Small intestine (tissue), 7 donors: ENCODE data around the gene MYOCD. TPM values are rescaled to one million over a fixed set of nuclear protein-coding genes. Genes with fewer than 3 reads are reported as not detected.

Source experiments
- DNase-seq, 2 donors: peaks; one replicate each; pipeline versions ENCODE4 v3.0.0 to v3.0.0-alpha.2; 2013
- FAIRE-seq: peaks from 2 replicates; lab custom pipeline; 2012; peaks lifted over from hg19 to GRCh38; lab: Jason Lieb, UNC
- H3K27ac ChIP-seq, 3 donors: one replicate each; pipeline ENCODE4 v1.5.1; 2013; ENCODE audit warnings: low read length in 2 of 3, mild to moderate bottlenecking in 2 of 3, control low read depth in 1 of 3, inconsistent platforms in 1 of 3, low read depth in 1 of 3, moderate library complexity in 1 of 3
- H3K27me3 ChIP-seq, 3 donors: one replicate each; pipeline ENCODE4 v1.6.1; 2013; ENCODE audit warnings: low read length in 3 of 3, inconsistent platforms in 1 of 3; ENCODE audit not compliant: control insufficient read depth in 3 of 3, insufficient read depth in 3 of 3
- H3K36me3 ChIP-seq, 3 donors: one replicate each; pipeline ENCODE4 v1.6.1; 2013; ENCODE audit warnings: low read length in 3 of 3, inconsistent platforms in 1 of 3, low read depth in 1 of 3, mild to moderate bottlenecking in 1 of 3, moderate library complexity in 1 of 3; ENCODE audit not compliant: control insufficient read depth in 3 of 3, insufficient read depth in 2 of 3
- H3K4me1 ChIP-seq, 3 donors: one replicate each; pipeline ENCODE4 v1.6.1; 2013; ENCODE audit warnings: low read length in 2 of 3, inconsistent platforms in 1 of 3, low read depth in 1 of 3, mild to moderate bottlenecking in 1 of 3, moderate library complexity in 1 of 3; ENCODE audit not compliant: control insufficient read depth in 3 of 3, insufficient read depth in 2 of 3
- H3K4me3 ChIP-seq, 3 donors: one replicate each; pipeline ENCODE4 v1.5.1; 2013; ENCODE audit warnings: low read length in 3 of 3, control low read depth in 1 of 3, inconsistent platforms in 1 of 3, low read depth in 1 of 3, mild to moderate bottlenecking in 1 of 3, moderate library complexity in 1 of 3
- H3K9me3 ChIP-seq, 2 donors: one replicate each; pipeline ENCODE4 v1.6.1; 2013; ENCODE audit warnings: low read depth in 1 of 2, low read length in 1 of 2; ENCODE audit not compliant: control insufficient read depth in 2 of 2, insufficient read depth in 1 of 2
- WGBS, 3 donors: extraction: QIAGEN DNeasy Blood & Tissue Kit; methylation state at CpG; one replicate each; pipeline ENCODE4 v1.1.7; 2013; 5-methylcytosine and 5-hydroxymethylcytosine counted together
- polyA plus RNA-seq, 4 donors: library from polyadenylated mRNA; stranded (reverse) in 3 of 4; unstranded in 1 of 4; fragments of 200-250 nt in 3 of 4; fragments of 120-200 nt in 1 of 4; gene quantifications; one replicate each; pipeline versions ENCODE4 v1.2.1 to v1.2.3, GENCODE V29; 2013
- donor health status: healthy with polysubstance abuse.
- donor health status: control.
- donor health status: control.
- donor health status: Bipolar disorder and iron deficiency.
- donor health status: healthy.

MYOCD gene
- polyA plus RNA-seq, 4 donors, result under 0.01 to 3.1 (median 2.1) TPM

GRCh38 chr17:12691173-12691572 is 25.5 kb downstream of the MYOCD start:
- no peak for DNase-seq
- no peaks in the 10 kb centered on the region for H3K36me3 ChIP-seq
- H3K4me1 ChIP-seq, result no peaks in the 10 kb centered on the region
- FAIRE-seq, result no peak
- no peaks in the 10 kb centered on the region for H3K27me3 ChIP-seq
- no peaks in the 10 kb centered on the region for H3K9me3 ChIP-seq
- no peak overlapping the region for H3K4me3 ChIP-seq
- 63 to 76% (median 74%) methylated on average over 6 of the region's 6 CpGs for WGBS, 3 donors
- H3K27ac ChIP-seq, result peak overlapping the region in 1 of 3 donors; percentile 78

DNA sequence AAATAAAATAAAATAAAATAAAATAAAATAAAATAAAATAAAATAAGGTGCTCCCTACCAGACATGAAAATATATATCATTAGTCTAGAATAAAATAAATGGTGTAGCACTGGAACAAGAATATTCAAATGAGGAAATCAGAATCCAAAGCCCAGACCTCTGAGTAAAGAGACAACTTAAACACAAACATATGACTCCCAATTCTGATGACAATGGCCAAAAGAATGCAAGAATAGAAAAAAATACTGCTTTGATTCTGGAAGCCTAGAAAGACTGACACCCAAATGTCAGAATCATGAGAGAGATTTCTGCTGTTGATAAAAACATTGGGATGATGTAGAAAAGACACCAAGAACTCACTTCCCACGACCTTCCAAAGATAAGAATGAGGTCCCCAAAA is 27.9 kb downstream of the MYOCD start:
- Histone ChIP-seq H3K27me3 (no peaks in the 10 kb centered on the region), H3K9me3 (no peaks in the 10 kb centered on the region), H3K27ac (no peak overlapping the region), H3K4me1 (no peaks in the 10 kb centered on the region), H3K36me3 (no peaks in the 10 kb centered on the region), H3K4me3 (no peak overlapping the region)
- FAIRE-seq (no peak), DNase-seq (no peak)
- WGBS, 3 donors, result 29 to 44% (median 40%) methylated on average over 1 of the region's 1 CpG

GRCh38 chr17:12706070-12706469 is 40.4 kb downstream of the MYOCD start:
- no peak overlapping the region for H3K4me3 ChIP-seq
- no peaks in the 10 kb centered on the region for H3K4me1 ChIP-seq
- H3K27ac ChIP-seq, result no peak overlapping the region
- no peaks in the 10 kb centered on the region for H3K27me3 ChIP-seq
- H3K36me3 ChIP-seq, result no peaks in the 10 kb centered on the region
- no peaks in the 10 kb centered on the region for H3K9me3 ChIP-seq
- DNase-seq (no peak), FAIRE-seq (no peak)
- WGBS, 3 donors, result 59 to 73% (median 70%) methylated on average over 4 of the region's 4 CpGs

DNA sequence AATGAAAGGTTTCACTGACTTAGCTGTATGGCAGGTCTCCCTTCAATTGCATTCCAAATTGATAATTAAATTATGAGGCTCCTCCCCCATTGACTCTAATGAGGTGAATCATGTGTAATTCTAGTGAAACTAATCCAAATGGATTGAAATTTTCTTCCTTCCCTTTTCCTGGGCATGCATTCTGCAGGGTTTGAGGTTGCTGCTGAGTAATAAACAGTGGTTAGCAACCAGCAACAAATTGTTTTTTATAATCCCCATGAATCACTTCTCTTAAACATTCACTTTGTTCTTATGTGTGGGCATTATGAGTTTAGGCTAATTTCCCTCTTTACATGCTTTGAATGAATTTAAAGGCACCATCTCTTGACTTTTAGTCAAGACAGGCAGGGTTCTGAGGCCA is 43.4 kb downstream of the MYOCD start:
- H3K9me3 ChIP-seq, result no peaks in the 10 kb centered on the region
- no peak overlapping the region for H3K27ac ChIP-seq
- no peaks in the 10 kb centered on the region for H3K4me1 ChIP-seq
- no peaks in the 10 kb centered on the region for H3K27me3 ChIP-seq
- no peaks in the 10 kb centered on the region for H3K36me3 ChIP-seq
- FAIRE-seq (no peak), DNase-seq (no peak)
- no peak overlapping the region for H3K4me3 ChIP-seq

- Histone ChIP-seq H3K4me1 (no peaks in the 10 kb centered on the region), H3K36me3 (no peaks in the 10 kb centered on the region), H3K4me3 (no peak overlapping the region), H3K27me3 (no peaks in the 10 kb centered on the region), H3K27ac (no peak overlapping the region), H3K9me3 (no peaks in the 10 kb centered on the region)
- WGBS, 3 donors, result 62 to 81% (median 77%) methylated on average over 4 of the region's 4 CpGs
- FAIRE-seq (no peak), DNase-seq (no peak)
These were observed 46.7 kb downstream of the MYOCD start for GRCh38 chr17:12712415-12712814.

- Histone ChIP-seq H3K9me3 (no peaks in the 10 kb centered on the region), H3K27me3 (no peaks in the 10 kb centered on the region), H3K4me1 (no peaks in the 10 kb centered on the region), H3K36me3 (no peaks in the 10 kb centered on the region), H3K4me3 (no peak overlapping the region), H3K27ac (no peak overlapping the region)
- FAIRE-seq, result no peak
- DNase-seq, result peak in 1 of 2 donors; percentile 64
- 31 to 46% (median 44%) methylated on average over 3 of the region's 3 CpGs for WGBS, 3 donors
These were observed 47.3 kb downstream of the MYOCD start for GRCh38 chr17:12712941-12713340.

DNA sequence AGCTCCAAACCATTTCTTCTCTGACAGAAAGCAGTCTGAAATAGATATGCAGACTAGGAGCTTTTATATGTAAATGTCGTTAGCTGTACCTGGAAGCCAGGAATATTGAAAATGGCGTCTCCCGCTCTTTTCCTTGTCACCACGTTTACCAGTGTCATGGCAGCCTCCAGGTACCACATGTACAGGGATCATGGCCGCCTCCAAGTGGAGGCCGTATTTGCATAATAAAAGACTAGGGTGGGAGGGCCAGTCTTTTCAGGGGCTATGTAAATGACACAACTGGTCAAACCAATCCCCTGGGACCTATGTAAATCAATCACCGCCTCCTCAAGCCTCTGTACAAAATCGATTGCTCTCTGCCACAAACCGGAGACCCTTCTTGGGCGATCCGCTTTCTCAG is 54.3 kb downstream of the MYOCD start:
- WGBS, 3 donors, result 94 to 96% (median 96%) methylated on average over 11 of the region's 11 CpGs
- Histone ChIP-seq H3K4me3 (no peak overlapping the region), H3K27me3 (no peaks in the 10 kb centered on the region), H3K4me1 (no peaks in the 10 kb centered on the region), H3K36me3 (no peaks in the 10 kb centered on the region), H3K27ac (no peak overlapping the region), H3K9me3 (no peaks in the 10 kb centered on the region)
- FAIRE-seq (no peak), DNase-seq (no peak)

- H3K36me3 ChIP-seq, result no peaks in the 10 kb centered on the region
- H3K4me3 ChIP-seq, result no peak overlapping the region
- FAIRE-seq (no peak), DNase-seq (no peak)
- WGBS, 3 donors, result 85 to 89% (median 87%) methylated on average over 1 of the region's 1 CpG
- H3K4me1 ChIP-seq, result no peaks in the 10 kb centered on the region
- H3K9me3 ChIP-seq, result no peaks in the 10 kb centered on the region
- H3K27me3 ChIP-seq, result no peaks in the 10 kb centered on the region
- H3K27ac ChIP-seq, result peak overlapping the region in 1 of 3 donors; percentile 23
These were observed 55.9 kb downstream of the MYOCD start for GRCh38 chr17:12721581-12721980.

- Histone ChIP-seq H3K36me3 (no peaks in the 10 kb centered on the region), H3K27ac (no peak overlapping the region), H3K4me3 (no peak overlapping the region), H3K4me1 (no peaks in the 10 kb centered on the region), H3K27me3 (no peaks in the 10 kb centered on the region), H3K9me3 (no peaks in the 10 kb centered on the region)
- FAIRE-seq (no peak), DNase-seq (no peak)
- 88 to 92% (median 89%) methylated on average over 5 of the region's 5 CpGs for WGBS, 3 donors
These were observed 56.6 kb downstream of the MYOCD start for GRCh38 chr17:12722282-12722681.
